ENCODE results near the gene ITPRIP.

The ITPRIP gene

GRCh38 chr10:104368381-104368780 lies 30.1 kb upstream of the ITPRIP start:
- TF ChIP-seq CTCF (IDR thresholded peaks at IDR 0.05; ENCODE audit: insufficient read depth, low read depth, low read length, missing control alignments), result no peak
- DNase-seq (ENCODE audit: low read depth), result no peak
- H3K4me3 ChIP-seq (ENCODE audit: low read length), result no peak overlapping the region

- no peak for DNase-seq (ENCODE audit: low read depth)
- TF ChIP-seq CTCF (IDR thresholded peaks at IDR 0.05; ENCODE audit: insufficient read depth, low read depth, low read length, missing control alignments), result no peak
- no peak overlapping the region for H3K4me3 ChIP-seq (ENCODE audit: low read length)
Observed at GRCh38 chr10:104367904-104368303, 29.6 kb upstream of the ITPRIP start.

GRCh38 chr10:104359811-104360210 lies 21.5 kb upstream of the ITPRIP start:
- no peak for TF ChIP-seq CTCF (IDR thresholded peaks at IDR 0.05; ENCODE audit: insufficient read depth, low read depth, low read length, missing control alignments)
- H3K4me3 ChIP-seq (ENCODE audit: low read length), result no peak overlapping the region
- DNase-seq (ENCODE audit: low read depth), result no peak

- H3K4me3 ChIP-seq (ENCODE audit: low read length), result peak within 1 kb of the TSS; percentile 40
- DNase-seq (ENCODE audit: low read depth), result peak; percentile 92
- peak; percentile 67 for TF ChIP-seq CTCF (IDR thresholded peaks at IDR 0.05; ENCODE audit: insufficient read depth, low read depth, low read length, missing control alignments)
Observed at GRCh38 chr10:104353325-104354048, 15.2 kb upstream of the ITPRIP start, which contains the start of gene CFAP58. Gene CFAP58, plus strand, starts transcription at chr10:104353833. Its CDS starts 65 bp downstream, at chr10:104353898.

- DNase-seq (ENCODE audit: low read depth), result no peak
- no peak for TF ChIP-seq CTCF (IDR thresholded peaks at IDR 0.05; ENCODE audit: insufficient read depth, low read depth, low read length, missing control alignments)
- no peak overlapping the region for H3K4me3 ChIP-seq (ENCODE audit: low read length)
Observed at GRCh38 chr10:104351919-104352318, 13.7 kb upstream of the ITPRIP start.

GRCh38 chr10:104351061-104351702 lies 12.9 kb upstream of the ITPRIP start:
- TF ChIP-seq CTCF (IDR thresholded peaks at IDR 0.05; ENCODE audit: insufficient read depth, low read depth, low read length, missing control alignments), result no peak
- H3K4me3 ChIP-seq (ENCODE audit: low read length), result no peak overlapping the region
- DNase-seq (ENCODE audit: low read depth), result peak; percentile 86
